ENCODE data around the gene ANO10.

- no peak for TF ChIP-seq POLR2A (IDR thresholded peaks at IDR 0.05)
- TF ChIP-seq, protein P1, sequence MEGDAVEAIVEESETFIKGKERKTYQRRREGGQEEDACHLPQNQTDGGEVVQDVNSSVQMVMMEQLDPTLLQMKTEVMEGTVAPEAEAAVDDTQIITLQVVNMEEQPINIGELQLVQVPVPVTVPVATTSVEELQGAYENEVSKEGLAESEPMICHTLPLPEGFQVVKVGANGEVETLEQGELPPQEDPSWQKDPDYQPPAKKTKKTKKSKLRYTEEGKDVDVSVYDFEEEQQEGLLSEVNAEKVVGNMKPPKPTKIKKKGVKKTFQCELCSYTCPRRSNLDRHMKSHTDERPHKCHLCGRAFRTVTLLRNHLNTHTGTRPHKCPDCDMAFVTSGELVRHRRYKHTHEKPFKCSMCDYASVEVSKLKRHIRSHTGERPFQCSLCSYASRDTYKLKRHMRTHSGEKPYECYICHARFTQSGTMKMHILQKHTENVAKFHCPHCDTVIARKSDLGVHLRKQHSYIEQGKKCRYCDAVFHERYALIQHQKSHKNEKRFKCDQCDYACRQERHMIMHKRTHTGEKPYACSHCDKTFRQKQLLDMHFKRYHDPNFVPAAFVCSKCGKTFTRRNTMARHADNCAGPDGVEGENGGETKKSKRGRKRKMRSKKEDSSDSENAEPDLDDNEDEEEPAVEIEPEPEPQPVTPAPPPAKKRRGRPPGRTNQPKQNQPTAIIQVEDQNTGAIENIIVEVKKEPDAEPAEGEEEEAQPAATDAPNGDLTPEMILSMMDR (IDR thresholded peaks at IDR 0.05): no peak
These were observed 176.0 kb downstream of the ANO10 start for GRCh38 chr3:43445820-43446219.

Data from uterus (tissue), 2 donors.